ENCODE results near the gene SULT1A2. TPM values are rescaled to one million over a fixed set of nuclear protein-coding genes. Genes with fewer than 3 reads are reported as not detected.

The SULT1A2 gene
- total RNA-seq, 1 experiment from 2014 or later, result 21.8 TPM

DNA sequence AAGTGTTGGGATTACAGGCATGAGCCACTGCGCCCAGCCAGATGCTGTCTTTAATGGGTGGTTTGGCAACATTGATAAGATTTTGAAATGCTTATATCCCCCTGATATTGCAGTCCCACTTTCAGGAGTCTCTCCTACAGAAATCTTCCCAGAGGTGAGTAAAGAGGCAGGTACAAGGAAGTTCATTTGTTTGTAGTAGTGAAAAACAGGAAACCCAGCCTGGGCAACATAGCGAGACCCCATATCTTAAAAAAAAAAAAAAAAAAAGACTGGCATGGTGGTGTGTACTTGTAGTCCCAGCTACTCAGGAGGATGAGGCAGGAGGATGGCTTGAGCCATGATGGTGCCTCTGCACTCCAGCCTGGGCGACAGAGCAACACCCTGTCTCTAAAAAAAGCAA, 51.9 kb downstream of the SULT1A2 start:
- Histone ChIP-seq H3K4me1 (replicated peaks; ENCODE audit: insufficient read depth) (peaks cover 15% of the 10 kb centered on the region), H3K9me3 (ENCODE audit: insufficient read depth, low read depth) (no peaks in the 10 kb centered on the region), H3K27ac (no peak overlapping the region), H3K4me3 (no peak overlapping the region), H3K79me2 (ENCODE audit: low read depth) (no peaks in the 10 kb centered on the region), H4K20me1 (ENCODE audit: insufficient read depth) (no peaks in the 10 kb centered on the region), H3K27me3 (ENCODE audit: insufficient read depth, low read depth) (no peaks in the 10 kb centered on the region), H2AFZ (no peak overlapping the region), H3K9me2 (ENCODE audit: insufficient read depth) (no peaks in the 10 kb centered on the region), H3F3A (ENCODE audit: insufficient read depth, low read depth) (peaks cover 7% of the 10 kb centered on the region; the same call in 1 of the 2 replicates), H3K36me3 (ENCODE audit: low read depth) (no peaks in the 10 kb centered on the region), H3K4me2 (no peak overlapping the region)
- no peak for DNase-seq
- TF ChIP-seq EZH2 (IDR thresholded peaks at IDR 0.05; ENCODE audit: low read depth), result no peak
- TF ChIP-seq, protein P1, sequence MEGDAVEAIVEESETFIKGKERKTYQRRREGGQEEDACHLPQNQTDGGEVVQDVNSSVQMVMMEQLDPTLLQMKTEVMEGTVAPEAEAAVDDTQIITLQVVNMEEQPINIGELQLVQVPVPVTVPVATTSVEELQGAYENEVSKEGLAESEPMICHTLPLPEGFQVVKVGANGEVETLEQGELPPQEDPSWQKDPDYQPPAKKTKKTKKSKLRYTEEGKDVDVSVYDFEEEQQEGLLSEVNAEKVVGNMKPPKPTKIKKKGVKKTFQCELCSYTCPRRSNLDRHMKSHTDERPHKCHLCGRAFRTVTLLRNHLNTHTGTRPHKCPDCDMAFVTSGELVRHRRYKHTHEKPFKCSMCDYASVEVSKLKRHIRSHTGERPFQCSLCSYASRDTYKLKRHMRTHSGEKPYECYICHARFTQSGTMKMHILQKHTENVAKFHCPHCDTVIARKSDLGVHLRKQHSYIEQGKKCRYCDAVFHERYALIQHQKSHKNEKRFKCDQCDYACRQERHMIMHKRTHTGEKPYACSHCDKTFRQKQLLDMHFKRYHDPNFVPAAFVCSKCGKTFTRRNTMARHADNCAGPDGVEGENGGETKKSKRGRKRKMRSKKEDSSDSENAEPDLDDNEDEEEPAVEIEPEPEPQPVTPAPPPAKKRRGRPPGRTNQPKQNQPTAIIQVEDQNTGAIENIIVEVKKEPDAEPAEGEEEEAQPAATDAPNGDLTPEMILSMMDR (conservative IDR thresholded peaks at IDR 0.05), result no peak
- CTCF ChIA-PET, result no interaction called here
- intact Hi-C loops (cut with micrococcal nuclease; ENCODE audit: unreplicated experiment), result no loop called here
- POLR2A ChIA-PET (ENCODE audit: unreplicated experiment), result no interaction called here
- no TSS peak for BruUV-seq (replicated peaks)

- no peaks in the 10 kb centered on the region for H3K9me2 ChIP-seq (ENCODE audit: insufficient read depth)
- H3F3A ChIP-seq (ENCODE audit: insufficient read depth, low read depth), result peaks cover 7% of the 10 kb centered on the region; the same call in 1 of the 2 replicates
- H3K27me3 ChIP-seq (ENCODE audit: insufficient read depth, low read depth), result no peaks in the 10 kb centered on the region
- no peaks in the 10 kb centered on the region for H3K36me3 ChIP-seq (ENCODE audit: low read depth)
- H3K4me3 ChIP-seq, result no peak overlapping the region
- no peaks in the 10 kb centered on the region for H3K9me3 ChIP-seq (ENCODE audit: insufficient read depth, low read depth)
- peaks cover 28% of the 10 kb centered on the region for H3K4me1 ChIP-seq (replicated peaks; ENCODE audit: insufficient read depth)
- intact Hi-C loops (cut with micrococcal nuclease; ENCODE audit: unreplicated experiment), result no loop called here
- POLR2A ChIA-PET (ENCODE audit: unreplicated experiment), result no interaction called here
- no peaks in the 10 kb centered on the region for H4K20me1 ChIP-seq (ENCODE audit: insufficient read depth)
- CTCF ChIA-PET, result no interaction called here
- H3K27ac ChIP-seq, result peak overlapping the region; percentile 24
- no peak for TF ChIP-seq EZH2 (IDR thresholded peaks at IDR 0.05; ENCODE audit: low read depth)
- TF ChIP-seq, protein P1 (conservative IDR thresholded peaks at IDR 0.05), result no peak
- H2AFZ ChIP-seq, result no peak overlapping the region
- H3K4me2 ChIP-seq, result peak overlapping the region; percentile 41
- no peaks in the 10 kb centered on the region for H3K79me2 ChIP-seq (ENCODE audit: low read depth)
- peak; percentile 30 to 89 for DNase-seq
- BruUV-seq (replicated peaks), result no TSS peak
Observed at GRCh38 chr16:28543072-28543471, 53.8 kb downstream of the SULT1A2 start.

DNA sequence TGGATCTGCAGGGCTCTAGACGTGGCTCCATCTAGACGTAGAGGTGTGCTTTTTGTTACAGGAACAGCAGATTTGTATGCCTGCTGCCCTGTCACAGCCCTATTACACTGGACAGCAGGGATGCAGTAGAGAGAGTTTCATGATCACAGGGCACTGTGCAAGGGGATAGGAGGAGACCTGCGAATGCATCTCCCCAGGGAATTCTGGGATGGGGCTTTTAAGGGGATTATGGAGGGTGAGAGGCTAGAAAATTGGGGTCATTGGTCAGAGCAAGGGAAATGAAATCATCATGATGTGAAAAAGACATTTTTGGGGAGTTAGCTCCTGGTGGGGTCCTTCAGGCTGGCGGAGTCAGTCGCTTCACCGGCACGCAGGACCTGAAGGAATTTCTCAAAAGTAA, 54.2 kb downstream of the SULT1A2 start:
- Histone ChIP-seq H3K4me2 (peak overlapping the region; percentile 41), H2AFZ (no peak overlapping the region), H3K4me3 (no peak overlapping the region), H3K36me3 (ENCODE audit: low read depth) (no peaks in the 10 kb centered on the region), H3K27ac (peak overlapping the region; percentile 24), H4K20me1 (ENCODE audit: insufficient read depth) (no peaks in the 10 kb centered on the region), H3F3A (ENCODE audit: insufficient read depth, low read depth) (peaks cover 7% of the 10 kb centered on the region; the same call in 1 of the 2 replicates), H3K27me3 (ENCODE audit: insufficient read depth, low read depth) (no peaks in the 10 kb centered on the region), H3K9me3 (ENCODE audit: insufficient read depth, low read depth) (no peaks in the 10 kb centered on the region), H3K79me2 (ENCODE audit: low read depth) (no peaks in the 10 kb centered on the region), H3K9me2 (ENCODE audit: insufficient read depth) (no peaks in the 10 kb centered on the region), H3K4me1 (replicated peaks; ENCODE audit: insufficient read depth) (peaks cover 28% of the 10 kb centered on the region)
- ChIA-PET POLR2A (ENCODE audit: unreplicated experiment) (no interaction called here), CTCF (no interaction called here)
- intact Hi-C loops (cut with micrococcal nuclease; ENCODE audit: unreplicated experiment), result no loop called here
- no TSS peak for BruUV-seq (replicated peaks)
- no peak for DNase-seq
- no peak for TF ChIP-seq EZH2 (IDR thresholded peaks at IDR 0.05; ENCODE audit: low read depth)
- TF ChIP-seq, protein P1 (conservative IDR thresholded peaks at IDR 0.05), result no peak

Other genes with a start within 250 kb of the SULT1A2 start
- gene NPIPB6, start 233.5 kb downstream of the SULT1A2 start, total RNA-seq (2021), result 6.9 and 7.0 TPM in 2 replicates
- gene EIF3CL, start 193.2 kb downstream of the SULT1A2 start, total RNA-seq (2021), result 31.5 and 60.6 TPM in 2 replicates
- not detected in 2 replicates for gene NPIPB7, start 124.7 kb downstream of the SULT1A2 start, total RNA-seq (2021)
- gene CLN3, start 105.0 kb downstream of the SULT1A2 start, total RNA-seq (2021), result 59.1 and 70.3 TPM in 2 replicates
- gene APOBR, start 102.4 kb downstream of the SULT1A2 start, total RNA-seq (2021), result 2.4 and 2.5 TPM in 2 replicates
- not detected in 2 replicates for gene IL27, start 90.2 kb downstream of the SULT1A2 start, total RNA-seq (2021)
- gene NUPR1, start 58.1 kb downstream of the SULT1A2 start, total RNA-seq (2021), result 17.3 and 21.3 TPM in 2 replicates
- gene SGF29, start 43.1 kb downstream of the SULT1A2 start, total RNA-seq (2021), result 45.3 and 51.1 TPM in 2 replicates
- 82.0 and 98.8 TPM in 2 replicates for gene SULT1A1, start 13.0 kb upstream of the SULT1A2 start, total RNA-seq (2021)
- 2.2 and 4.1 TPM in 2 replicates for gene NPIPB8, start 41.0 kb upstream of the SULT1A2 start, total RNA-seq (2021)
- gene EIF3C, start 114.4 kb upstream of the SULT1A2 start, total RNA-seq (2021), result 728 and 782 TPM in 2 replicates
- gene NPIPB9, start 154.7 kb upstream of the SULT1A2 start, total RNA-seq (2021), result 6.1 and 8.5 TPM in 2 replicates
- 298 and 356 TPM in 2 replicates for gene ATXN2L, start 225.9 kb upstream of the SULT1A2 start, total RNA-seq (2021)
- gene TUFM, start 249.3 kb upstream of the SULT1A2 start, total RNA-seq (2021), result 342 and 448 TPM in 2 replicates

Measured in PC-9 (cell line).